Type B pancreatic cell (in vitro differentiated cells): ENCODE data around the gene PLD1. TPM values are rescaled to one million over a fixed set of nuclear protein-coding genes. Genes with fewer than 3 reads are reported as not detected.
A peak's percentile ranks its signal among the peaks of the same experiment; 100 is the strongest.
"Not testable (repeated sequence)": the region's sequence is repeated elsewhere in the genome, so short reads cannot be mapped to it uniquely, and the experiment has no call there.

ENCODE experiments used
- DNase-seq: peaks from one replicate; pipeline ENCODE4 v3.0.0; 2021; ENCODE audit warnings: mixed read lengths; ENCODE audit not compliant: unreplicated experiment; ENCODE audit errors: extremely low spot score
- H3K27ac Mint-ChIP-seq: 2 replicates; pipeline ENCODE4 v1.8.0; 2021; ENCODE audit warnings: mild to moderate bottlenecking, mixed read lengths
- H3K27me3 Mint-ChIP-seq: 2 replicates; pipeline ENCODE4 v1.8.0; 2021; ENCODE audit warnings: mixed read lengths
- H3K36me3 Mint-ChIP-seq: 2 replicates; pipeline ENCODE4 v1.8.0; 2021; ENCODE audit warnings: mixed read lengths
- H3K4me1 Mint-ChIP-seq: one replicate; pipeline ENCODE4 v1.8.0; 2021; ENCODE audit warnings: mixed read lengths; ENCODE audit not compliant: unreplicated experiment
- H3K4me3 Mint-ChIP-seq: 2 replicates; pipeline ENCODE4 v1.8.0; 2021; ENCODE audit warnings: mild to moderate bottlenecking, mixed read lengths
- H3K9me3 Mint-ChIP-seq: 2 replicates; pipeline ENCODE4 v1.8.0; 2021; ENCODE audit warnings: mixed read lengths
- CTCF ChIP-seq: fragments of 200-600 bp; sonication (generic); conservative IDR thresholded peaks from 2 replicates; pipeline ENCODE4 v1.5.0; 2021; ENCODE audit warnings: antibody characterized with exemption, mild to moderate bottlenecking
- long read RNA-seq: library from polyadenylated mRNA; unstranded; transcript quantifications from one replicate; pipeline ENCODE4 v2.0.0, GENCODE V29; 2020
- total RNA-seq: library from RNA; stranded (reverse); gene quantifications from 2 replicates; pipeline ENCODE4 v1.2.1, GENCODE V29; 2021; ENCODE audit warnings: low replicate concordance

PLD1 gene, protein sequence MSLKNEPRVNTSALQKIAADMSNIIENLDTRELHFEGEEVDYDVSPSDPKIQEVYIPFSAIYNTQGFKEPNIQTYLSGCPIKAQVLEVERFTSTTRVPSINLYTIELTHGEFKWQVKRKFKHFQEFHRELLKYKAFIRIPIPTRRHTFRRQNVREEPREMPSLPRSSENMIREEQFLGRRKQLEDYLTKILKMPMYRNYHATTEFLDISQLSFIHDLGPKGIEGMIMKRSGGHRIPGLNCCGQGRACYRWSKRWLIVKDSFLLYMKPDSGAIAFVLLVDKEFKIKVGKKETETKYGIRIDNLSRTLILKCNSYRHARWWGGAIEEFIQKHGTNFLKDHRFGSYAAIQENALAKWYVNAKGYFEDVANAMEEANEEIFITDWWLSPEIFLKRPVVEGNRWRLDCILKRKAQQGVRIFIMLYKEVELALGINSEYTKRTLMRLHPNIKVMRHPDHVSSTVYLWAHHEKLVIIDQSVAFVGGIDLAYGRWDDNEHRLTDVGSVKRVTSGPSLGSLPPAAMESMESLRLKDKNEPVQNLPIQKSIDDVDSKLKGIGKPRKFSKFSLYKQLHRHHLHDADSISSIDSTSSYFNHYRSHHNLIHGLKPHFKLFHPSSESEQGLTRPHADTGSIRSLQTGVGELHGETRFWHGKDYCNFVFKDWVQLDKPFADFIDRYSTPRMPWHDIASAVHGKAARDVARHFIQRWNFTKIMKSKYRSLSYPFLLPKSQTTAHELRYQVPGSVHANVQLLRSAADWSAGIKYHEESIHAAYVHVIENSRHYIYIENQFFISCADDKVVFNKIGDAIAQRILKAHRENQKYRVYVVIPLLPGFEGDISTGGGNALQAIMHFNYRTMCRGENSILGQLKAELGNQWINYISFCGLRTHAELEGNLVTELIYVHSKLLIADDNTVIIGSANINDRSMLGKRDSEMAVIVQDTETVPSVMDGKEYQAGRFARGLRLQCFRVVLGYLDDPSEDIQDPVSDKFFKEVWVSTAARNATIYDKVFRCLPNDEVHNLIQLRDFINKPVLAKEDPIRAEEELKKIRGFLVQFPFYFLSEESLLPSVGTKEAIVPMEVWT
- 33.3 and 44.6 TPM in 2 replicates for total RNA-seq
- long read RNA-seq, full-length matches to known transcripts = 2 of 32 reads
- long read RNA-seq, partial matches to known transcripts = 22 of 32 reads
- long read RNA-seq, other reads (novel, unspliced or antisense) = 8 of 32 reads

- Mint-ChIP-seq H3K9me3 (no peaks in the 10 kb centered on the region), H3K4me1 (peaks cover 33% of the 10 kb centered on the region), H3K27me3 (peaks cover 14% of the 10 kb centered on the region), H3K27ac (peak within 1 kb of the TSS; percentile 95), H3K36me3 (peaks cover 3% of the 10 kb centered on the region), H3K4me3 (peak within 1 kb of the TSS; percentile 91)
- no peak for TF ChIP-seq CTCF
- peak; percentile 79 for DNase-seq
These were observed at the start of gene PLD1 for GRCh38 chr3:171809861-171810628. TSS of gene PLD1 (minus strand) at chr3:171810483. CDS start at chr3:171738051, 72,432 bp downstream.

DNA sequence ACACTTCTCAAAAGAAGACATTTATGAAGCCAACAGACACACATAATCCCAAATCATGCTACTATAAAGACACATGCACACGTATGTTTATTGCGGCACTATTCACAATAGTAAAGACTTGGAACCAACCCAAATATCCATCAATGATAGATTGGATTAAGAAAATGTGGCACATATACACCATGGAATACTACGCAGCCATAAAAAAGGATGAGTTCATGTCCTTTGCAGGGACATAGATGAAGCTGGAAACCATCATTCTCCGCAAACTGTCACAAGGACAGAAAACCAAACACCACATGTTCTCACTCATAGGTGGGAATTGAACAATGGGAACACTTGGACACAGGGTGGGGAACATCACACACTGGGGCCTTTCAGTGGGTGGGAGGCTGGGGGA, 48.5 kb upstream of the PLD1 start:
- not testable (repeated sequence) for DNase-seq, H3K4me3 Mint-ChIP-seq, H3K9me3 Mint-ChIP-seq, H3K27ac Mint-ChIP-seq, H3K27me3 Mint-ChIP-seq, H3K36me3 Mint-ChIP-seq
- peaks cover 11% of the 10 kb centered on the region for H3K4me1 Mint-ChIP-seq

- Mint-ChIP-seq H3K36me3 (peaks cover 3% of the 10 kb centered on the region), H3K4me3 (no peak overlapping the region)
These were observed 44.5 kb upstream of the PLD1 start for GRCh38 chr3:171854649-171855305.

GRCh38 chr3:171851660-171852058, 41.4 kb upstream of the PLD1 start:
- Mint-ChIP-seq H3K27me3 (no peaks in the 10 kb centered on the region), H3K9me3 (peaks cover 5% of the 10 kb centered on the region), H3K4me3 (no peak overlapping the region), H3K27ac (peak overlapping the region; percentile 72), H3K36me3 (peaks cover 3% of the 10 kb centered on the region), H3K4me1 (peaks cover 11% of the 10 kb centered on the region)
- no peak for TF ChIP-seq CTCF
- no peak for DNase-seq

More at GRCh38 chr3:171854649-171855305, 44.5 kb upstream of the PLD1 start:
- Mint-ChIP-seq H3K27ac (no peak overlapping the region), H3K4me1 (peaks cover 11% of the 10 kb centered on the region), H3K9me3 (peaks cover 5% of the 10 kb centered on the region), H3K27me3 (no peaks in the 10 kb centered on the region)
- TF ChIP-seq CTCF = no peak
- no peak for DNase-seq

GRCh38 chr3:171850960-171851659, 40.8 kb upstream of the PLD1 start:
- H3K4me1 Mint-ChIP-seq = peaks cover 11% of the 10 kb centered on the region
- H3K27me3 Mint-ChIP-seq = no peaks in the 10 kb centered on the region
- TF ChIP-seq CTCF = no peak
- no peak for DNase-seq
- H3K27ac Mint-ChIP-seq = peak overlapping the region; percentile 72
- H3K9me3 Mint-ChIP-seq = peaks cover 6% of the 10 kb centered on the region
- H3K4me3 Mint-ChIP-seq = no peak overlapping the region
- peaks cover 3% of the 10 kb centered on the region for H3K36me3 Mint-ChIP-seq
